ACHN (cell line): ENCODE data around the gene MPI.

Source experiments
- DNase-seq: peaks from one replicate; pipeline ENCODE4 v3.0.0-alpha.2; 2015
- in situ Hi-C: cut with HindIII; loops from 2 replicates; pipeline ENCODE4 v1.10.0; 2017; ENCODE audit warnings: low sequenced_read_pairs, low pct_ligation_motif_present, low pct_unique_long_range_greater_than_20kb

MPI gene

DNA sequence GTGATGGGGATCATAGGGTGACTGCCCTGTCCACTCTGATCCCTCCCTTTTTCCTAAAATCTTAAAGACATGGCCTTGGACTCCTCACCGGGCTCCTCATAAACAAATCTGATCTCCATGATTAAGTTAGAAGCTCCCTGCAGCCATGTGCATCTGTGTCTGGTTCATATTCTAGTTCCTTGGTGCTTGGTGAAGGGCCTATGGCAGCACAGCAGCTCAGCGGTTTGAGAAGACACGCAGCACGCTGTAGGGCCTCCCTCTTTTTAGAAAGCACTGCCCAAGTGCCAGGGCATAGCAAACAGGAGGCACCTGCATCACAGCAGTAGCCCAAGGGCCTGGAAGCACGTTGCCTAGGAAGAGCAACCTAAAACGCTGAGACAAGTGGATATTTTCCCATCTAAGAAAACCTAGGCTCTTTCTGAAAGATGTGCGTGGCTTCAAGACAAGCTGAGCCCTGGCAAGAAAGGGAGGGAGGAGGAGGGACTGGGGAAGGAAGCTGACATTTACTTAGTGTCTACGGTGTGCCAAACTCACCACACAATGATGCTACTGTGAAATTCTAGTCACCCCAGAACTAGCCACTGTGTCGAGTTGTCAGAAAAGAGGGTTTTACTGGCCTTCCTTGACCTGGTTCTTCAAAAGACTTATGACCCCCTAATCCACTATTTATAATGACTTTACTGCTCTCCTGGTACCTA lies 32.0 kb upstream of the MPI start:
- in situ Hi-C loops = no loop called here
- DNase-seq = no peak

DNA sequence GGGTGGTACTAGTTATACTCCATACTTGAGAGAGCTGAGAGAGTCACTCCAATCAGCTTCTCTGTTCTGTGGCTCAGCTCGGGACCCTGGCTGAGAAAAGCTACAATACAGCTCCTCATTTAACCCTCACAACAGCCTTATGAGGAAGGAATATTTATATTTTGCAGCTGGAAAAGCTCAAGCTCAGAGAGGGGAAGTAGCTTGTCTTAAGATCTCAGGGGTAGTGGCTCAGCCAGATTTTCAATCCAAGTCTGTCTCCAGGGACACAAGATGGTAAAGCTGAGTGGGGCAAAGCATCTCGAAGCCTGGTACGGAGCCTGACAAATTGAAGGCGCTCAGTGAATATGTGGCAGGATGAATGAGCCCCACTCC lies 31.5 kb upstream of the MPI start:
- in situ Hi-C loops = no loop called here

DNA sequence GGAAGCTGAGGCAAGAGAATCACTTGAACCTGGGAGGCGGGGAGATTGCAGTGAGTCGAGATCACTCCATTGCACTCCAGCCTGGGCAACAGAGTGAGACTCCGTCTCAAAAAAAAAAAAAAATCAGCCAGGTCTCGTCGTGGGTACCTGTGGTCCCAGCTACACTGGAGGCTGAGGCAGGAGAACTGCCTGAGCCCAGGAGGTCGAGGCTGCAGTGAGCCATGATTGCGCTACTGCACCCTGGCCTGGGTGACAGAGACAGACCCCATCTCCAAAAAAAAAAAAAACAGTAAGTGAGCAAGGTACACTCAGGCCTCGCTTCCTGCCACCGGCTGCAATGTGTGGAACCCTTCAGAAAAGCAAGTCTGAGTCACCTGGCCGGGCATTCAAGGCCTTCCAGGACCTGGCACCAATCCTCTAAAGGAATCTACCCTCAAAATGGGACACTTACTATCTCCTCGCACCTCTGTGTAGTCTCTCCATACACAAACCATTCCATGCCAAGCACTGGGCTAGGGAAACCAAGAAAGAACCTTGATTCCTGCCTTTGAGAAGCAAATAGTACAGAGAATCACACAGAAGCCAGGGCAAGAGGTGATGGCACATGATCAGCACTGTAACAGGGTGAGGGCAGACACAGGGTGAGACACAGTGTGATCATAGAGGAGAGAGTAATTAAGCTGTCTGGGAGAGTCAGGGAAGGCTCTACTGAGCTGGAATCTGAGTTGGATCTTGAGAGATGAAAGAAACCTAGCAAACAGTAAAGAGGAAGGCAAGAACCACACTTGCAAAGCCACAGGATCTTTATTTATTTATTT lies 26.4 kb upstream of the MPI start:
- in situ Hi-C loops = no loop called here
- peak; percentile 53 for DNase-seq

More for the DNA sequence above, 31.5 kb upstream of the MPI start:
- DNase-seq = no peak

DNA sequence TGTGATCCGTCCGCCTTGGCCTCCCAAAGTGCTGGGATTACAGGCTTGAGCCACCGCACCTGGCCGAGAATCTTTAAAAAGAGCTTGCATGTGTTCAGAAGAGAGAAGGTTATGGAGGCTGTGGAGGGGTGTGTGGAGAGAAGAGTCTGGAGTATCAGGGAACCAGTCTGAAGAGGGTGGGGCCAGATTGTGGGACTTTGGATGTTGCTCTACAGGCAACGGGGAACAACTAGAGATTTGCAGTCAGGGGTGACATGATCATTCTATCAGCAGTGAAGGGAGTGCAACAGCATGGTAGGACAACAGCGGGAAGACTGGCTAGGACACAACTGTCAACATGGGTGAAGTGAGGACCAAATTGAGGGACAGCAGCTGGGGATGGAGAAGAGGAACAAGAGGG lies 25.5 kb upstream of the MPI start:
- no peak for DNase-seq
- in situ Hi-C loops = no loop called here

DNA sequence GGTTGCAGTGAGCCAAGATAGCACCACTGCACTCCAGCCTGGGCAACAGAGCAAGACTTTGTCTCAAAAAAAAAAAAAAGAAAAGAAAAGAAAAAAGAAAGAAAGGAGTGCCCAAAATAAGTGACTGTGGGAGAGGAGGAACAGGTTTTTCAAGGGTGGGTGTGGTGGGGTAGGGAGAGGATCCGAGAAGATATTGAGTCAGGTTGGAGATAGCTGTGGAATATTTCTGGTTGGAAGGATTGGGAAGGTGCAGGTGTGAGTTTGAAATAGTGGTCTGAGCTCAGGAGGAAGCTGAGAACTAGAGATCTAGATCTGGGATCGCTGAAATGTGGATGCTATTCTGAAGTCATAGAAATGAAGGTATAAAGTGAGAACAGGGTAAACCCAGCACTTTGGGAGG lies 24.5 kb upstream of the MPI start:
- in situ Hi-C loops = no loop called here
- no peak for DNase-seq

DNA sequence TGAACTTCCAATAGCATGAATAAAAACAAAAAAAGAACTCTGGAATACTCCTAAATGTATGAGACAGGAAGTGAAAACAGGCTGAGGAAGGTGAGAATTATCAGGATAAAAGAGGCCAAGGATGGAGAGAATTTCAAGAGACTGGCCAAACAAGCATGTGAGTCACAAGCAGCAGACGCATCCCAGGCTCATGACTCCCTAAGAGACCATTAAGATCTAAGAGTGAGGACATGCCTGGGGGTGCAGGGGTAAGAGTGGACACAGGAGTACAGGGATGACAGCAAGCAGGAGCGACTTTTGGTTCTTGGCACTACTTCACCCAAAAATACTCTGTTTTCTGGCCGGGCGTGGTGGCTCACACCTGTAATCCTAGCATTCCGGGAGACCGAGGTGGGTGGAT lies 23.8 kb upstream of the MPI start:
- in situ Hi-C loops = no loop called here
- peak; percentile 64 for DNase-seq

DNA sequence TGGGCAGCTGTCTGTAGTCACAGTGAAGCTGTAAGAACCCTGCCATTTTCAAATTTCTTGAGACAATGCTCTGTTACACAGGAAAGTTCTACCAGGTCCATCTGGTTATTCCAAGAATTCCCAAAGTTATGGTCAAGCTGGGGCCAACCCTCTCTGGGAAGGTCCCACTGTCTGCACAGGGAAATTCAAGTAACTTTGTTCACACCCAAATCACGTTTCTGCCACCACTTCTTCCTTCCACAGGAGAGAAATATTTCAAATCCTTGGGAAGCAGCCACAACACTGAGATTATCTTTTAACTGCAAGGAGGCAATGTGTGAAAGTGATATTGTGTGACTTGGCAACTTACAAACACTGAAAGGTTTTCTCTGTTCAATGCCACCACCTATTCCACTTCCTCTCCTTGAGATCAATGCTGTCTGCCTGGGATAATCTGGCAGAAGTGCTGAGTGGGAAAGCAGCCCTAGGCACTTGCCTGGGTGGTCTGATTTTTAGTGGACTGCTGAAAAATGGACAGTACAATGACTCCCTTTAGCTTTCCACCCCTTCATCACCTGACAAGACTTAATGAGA lies 22.3 kb upstream of the MPI start:
- no peak for DNase-seq
- in situ Hi-C loops = no loop called here

DNA sequence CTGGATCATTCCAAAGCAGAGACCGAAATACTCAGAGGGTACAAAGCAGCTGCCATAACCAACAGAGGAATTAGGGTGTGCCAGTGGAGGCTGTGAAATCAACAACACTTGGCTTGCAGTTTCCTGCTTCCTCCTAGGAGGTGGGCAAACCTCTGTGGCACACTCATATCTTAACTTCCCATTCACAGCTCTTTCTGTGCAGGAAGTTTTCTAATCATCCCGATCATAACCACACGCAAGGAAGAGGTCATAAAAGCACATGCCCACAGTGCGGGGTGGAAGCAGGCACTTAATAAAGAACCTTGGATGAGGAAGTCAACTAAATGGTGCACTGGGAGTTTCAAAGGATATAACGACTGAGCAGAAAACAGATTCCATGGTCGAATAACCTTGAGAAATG lies 21.8 kb upstream of the MPI start:
- DNase-seq = no peak
- in situ Hi-C loops = no loop called here

DNA sequence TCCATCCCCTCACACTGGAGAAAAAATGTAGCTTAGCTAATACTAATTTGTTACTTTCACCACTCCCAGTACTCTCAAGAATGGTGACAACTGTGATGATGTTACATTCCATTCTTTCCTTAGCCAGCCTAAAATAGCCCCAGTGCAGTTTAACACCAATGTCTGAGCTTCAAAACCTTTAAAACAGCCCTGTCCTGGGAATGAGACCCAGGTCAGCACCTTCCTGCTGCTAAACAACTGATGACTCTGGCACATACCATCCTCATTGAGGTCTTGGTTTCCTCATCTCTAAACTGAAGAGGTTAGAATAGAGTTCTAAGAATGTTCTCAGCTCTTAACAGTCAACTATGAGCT lies 20.5 kb upstream of the MPI start:
- DNase-seq = no peak
- in situ Hi-C loops = no loop called here

DNA sequence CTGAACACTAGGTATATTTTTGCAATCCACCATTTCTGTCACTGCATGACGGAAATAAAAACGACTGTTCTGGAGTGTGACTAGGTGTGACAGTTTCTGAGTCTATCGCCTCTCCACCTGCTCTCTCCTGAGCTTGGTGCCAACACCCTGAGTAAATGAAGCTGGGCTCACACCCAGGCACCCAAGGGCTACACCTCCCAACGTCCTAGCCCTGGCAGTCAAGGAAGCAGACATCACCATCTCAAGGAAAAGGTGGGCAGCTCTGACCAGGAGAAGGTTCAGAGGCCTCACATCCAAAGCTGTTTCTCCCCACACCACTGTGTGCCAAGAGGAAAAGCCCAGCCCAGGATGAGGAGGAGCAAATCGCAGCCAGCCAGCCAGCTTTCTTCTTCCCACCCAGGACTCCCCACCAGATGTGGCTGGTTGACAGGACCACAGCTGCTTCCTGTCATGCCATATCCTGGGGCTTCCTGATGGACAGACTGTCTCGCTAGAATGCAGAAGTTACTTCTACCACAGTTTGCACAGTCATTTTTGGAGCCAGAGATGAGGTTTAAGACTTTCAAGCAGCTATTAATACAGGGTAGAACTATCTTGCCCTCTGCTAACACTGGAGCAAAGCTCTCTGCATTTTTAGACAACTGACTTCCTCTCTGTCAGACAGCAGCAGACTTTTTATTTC lies 20.0 kb upstream of the MPI start:
- in situ Hi-C loops = no loop called here
- DNase-seq = no peak

DNA sequence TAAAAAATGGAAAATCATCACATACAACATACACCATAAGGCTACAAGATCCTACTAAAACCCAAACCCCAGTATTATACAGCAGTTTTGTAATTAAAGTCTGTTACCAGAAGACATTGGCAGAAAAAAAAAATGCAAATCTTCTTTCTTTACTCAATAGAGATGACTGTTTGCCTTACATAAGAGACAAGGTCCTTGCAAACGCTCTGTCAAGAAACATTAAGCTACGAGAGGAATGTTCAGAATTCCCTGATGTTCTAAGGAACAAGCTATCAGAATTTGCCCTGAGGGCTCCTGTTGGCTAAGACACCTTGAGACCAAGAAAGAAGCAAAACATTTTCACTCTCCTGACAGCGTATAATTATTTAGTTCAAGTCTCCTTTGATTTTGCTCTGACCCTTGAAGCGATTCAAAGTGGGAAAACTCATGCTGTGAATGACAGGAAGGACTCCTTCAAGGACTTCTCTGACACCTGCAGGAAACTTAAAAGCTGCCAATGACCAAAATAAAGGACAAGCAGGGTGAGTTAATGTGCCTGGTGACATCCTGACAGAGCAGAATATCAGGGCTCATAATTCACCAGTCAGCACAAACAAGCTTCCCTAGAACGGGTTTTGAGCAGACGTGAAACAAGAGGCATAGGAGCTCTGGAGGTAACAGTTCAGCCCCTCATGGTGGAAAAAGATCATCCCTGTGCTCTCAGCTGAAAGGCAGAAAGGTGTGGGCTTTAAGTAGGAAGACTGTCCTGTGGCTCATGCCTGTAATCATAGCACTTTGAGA lies 19.2 kb upstream of the MPI start:
- in situ Hi-C loops = no loop called here
- DNase-seq = no peak

DNA sequence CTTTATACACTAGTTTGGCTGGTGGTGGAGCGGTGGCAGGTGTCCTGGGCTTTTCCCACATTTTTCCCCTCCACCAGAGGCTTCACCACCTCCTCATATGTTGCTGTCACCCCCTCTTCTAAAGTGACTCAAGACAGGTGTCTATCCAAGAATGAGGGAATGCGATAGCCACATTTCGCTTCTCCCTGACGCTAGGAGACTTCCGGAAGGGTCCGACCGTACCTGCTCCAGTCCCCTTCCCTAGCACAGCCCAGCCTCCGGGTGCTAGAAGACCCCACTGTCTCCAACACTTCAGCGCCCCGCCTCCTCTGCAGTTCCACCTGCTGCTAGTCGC lies 17.2 kb upstream of the MPI start:
- no peak for DNase-seq
- in situ Hi-C loops = no loop called here

DNA sequence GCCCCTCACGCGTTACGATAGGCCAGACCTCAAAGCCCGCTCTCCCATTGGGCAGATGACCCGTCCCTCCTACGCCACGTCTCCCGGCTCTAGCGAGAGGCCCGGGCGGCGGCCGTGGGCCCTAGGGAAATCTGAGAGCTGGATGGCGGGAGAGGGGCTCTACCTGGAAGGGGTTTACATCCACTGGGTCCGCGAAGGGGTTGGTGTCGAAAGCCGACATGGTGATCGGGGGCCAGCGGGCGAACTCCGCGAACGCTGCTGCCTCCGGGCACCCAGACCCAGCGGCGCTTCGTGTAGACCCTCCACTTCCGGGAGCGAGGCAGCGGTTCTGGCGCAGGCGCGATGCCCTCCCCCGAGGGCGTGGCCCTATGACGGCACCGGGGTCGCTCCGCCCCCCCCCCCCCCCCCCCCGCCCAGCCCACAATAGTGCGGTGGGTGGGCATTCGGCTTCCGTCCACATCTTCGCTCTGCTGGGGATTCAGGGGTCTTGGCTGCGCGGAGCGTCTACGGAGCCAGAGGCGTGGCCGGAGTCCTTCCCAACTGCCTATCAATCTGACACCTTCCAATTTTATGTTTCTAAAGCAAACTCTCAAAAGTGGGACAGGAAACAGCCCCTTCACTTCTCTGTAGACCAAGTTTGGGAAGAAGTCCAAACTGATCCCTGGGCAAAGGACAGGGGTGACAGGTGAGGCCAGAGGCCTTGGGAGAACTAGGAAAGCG lies 16.6 kb upstream of the MPI start, which contains the start of gene SCAMP2:
Gene SCAMP2, minus strand, starts transcription at position 330 of the 720 bp plus-strand sequence. Its CDS starts 110 bp downstream, at position 220.
- in situ Hi-C loops = no loop called here
- DNase-seq = peak; percentile 92

DNA sequence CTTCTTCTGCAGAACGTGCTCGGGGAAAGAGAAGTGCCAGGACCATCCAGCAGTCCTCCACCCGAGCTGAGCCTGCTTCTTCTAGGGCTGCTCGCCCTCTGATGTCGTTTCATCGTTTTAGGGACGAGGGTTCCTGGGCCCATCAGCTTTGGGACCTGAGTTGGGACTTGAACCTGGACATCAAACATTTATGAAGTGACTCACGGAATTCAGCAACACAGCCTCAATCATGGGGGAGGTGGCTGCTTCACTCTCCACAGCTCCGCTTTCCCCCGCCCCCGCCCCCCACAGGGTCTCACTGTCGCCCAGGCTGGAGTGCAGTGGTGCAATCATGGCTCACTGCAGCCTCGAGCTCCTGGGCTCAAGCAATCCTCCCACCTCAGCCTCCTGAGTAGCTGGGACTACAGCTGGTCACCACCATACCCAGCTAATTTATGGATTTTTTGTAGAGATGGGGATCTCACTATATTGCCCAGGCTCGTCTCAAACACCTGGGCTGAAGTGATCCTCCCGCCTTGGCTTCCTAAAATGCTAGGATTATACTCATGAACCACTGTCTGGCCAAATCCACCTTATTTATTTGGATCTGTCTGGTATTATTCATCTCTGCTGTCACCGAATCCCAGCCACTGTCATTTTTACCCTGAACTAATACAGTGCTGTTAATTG lies 16.0 kb upstream of the MPI start:
- in situ Hi-C loops = no loop called here
- DNase-seq = peak; percentile 14

DNA sequence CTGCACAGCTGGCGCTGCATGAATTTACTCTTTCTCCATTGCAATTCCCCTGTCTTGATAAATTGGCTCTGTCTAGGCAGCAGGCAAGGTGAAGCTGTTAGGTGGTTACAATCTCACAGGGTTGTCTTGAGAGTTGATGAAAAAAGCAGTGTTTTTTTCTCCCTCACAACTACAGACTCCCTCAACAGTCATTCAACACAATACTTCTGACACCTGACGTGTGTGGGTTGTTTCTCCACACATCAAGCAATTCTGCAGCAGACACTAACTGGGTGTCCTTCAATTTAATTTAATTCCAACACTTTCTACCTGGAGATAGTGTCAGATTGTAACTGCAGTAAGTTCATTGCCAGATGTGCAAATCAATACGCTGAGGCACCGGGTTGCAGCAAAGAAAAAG lies 11.6 kb upstream of the MPI start:
- DNase-seq = no peak
- in situ Hi-C loops = no loop called here

DNA sequence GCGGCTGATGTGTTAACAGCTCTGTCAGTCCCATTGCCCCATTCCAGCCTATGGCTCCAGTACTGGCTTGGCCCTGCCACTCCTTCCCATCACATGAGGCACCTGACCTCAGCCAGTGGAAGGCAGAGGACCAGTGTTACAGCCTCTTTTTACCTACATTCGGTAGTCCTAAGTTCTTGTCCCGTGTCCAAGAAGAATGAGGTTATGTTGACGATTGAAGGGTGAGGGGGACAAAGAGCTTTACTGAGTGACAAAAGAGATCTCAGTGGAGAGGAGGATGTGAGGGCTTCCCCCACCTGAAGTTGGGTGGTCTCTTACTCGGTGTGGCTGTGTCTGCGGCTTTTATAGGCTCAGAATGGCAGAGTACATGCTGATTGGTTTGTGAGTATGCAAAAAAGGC lies 7.3 kb upstream of the MPI start:
- in situ Hi-C loops = no loop called here
- no peak for DNase-seq

DNA sequence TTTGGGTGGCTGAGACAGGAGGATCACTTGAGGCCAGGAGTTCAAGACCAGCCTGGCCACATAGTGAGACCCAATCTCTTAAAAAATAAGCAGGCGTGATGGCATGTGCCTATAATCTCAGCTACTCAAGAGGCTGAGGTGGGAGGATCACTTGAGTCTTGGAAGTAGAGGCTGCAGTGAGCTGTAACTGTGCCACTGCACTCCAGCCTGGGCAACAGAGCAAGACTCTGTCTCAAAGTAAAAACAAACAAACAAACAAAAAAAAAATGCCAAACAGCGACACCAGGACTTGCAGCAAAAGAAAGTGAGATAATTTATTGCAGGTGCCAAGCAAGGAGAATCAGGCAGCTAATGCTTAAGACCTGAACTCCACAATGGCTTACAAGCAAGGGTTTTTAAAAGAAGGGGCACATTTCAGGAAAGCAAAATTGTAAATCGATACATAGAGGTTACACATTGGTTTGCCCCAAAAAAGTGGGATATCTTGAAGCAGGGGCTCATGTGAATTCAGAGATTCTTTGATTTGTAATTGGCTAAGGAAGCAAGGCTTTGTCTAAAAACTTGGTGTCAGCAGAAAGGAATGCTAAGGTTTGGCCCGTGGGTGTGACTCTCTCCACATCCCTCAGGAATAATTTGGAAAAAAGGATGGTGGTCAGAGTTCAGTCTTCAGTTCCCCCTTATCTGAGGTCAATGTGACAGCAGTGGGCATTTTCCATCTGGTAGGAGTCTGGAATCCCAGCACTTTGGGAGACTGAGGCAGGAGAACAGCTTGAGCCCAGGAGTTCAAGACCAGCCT lies 5.2 kb upstream of the MPI start:
- in situ Hi-C loops = no loop called here
- DNase-seq = no peak
